Fibroblast of lung (primary cell): ENCODE measurements around the gene CD40LG. TPM values are rescaled to one million over a fixed set of nuclear protein-coding genes. Genes with fewer than 3 reads are reported as not detected.

ENCODE experiments used
- DNase-seq, 2 donors: peaks; one replicate each; pipeline versions ENCODE4 v3.0.0 to v3.0.0-alpha.2; 2010; ENCODE audit warnings: low read depth in 2 of 2
- H2AFZ ChIP-seq: 2 replicates; pipeline ENCODE4 v1.5.1; 2012; ENCODE audit warnings: low read length, control low read depth, inconsistent platforms
- H3K27ac ChIP-seq: 2 replicates; pipeline ENCODE4 v1.5.1; 2011; ENCODE audit warnings: low read length, control low read depth; ENCODE audit not compliant: insufficient read depth
- H3K27me3 ChIP-seq: 2 replicates; pipeline ENCODE4 v1.5.1; 2011; ENCODE audit warnings: mild to moderate bottlenecking, low read length; ENCODE audit not compliant: control insufficient read depth, insufficient read depth
- H3K36me3 ChIP-seq: 2 replicates; pipeline ENCODE4 v1.5.1; 2011; ENCODE audit warnings: low read length; ENCODE audit not compliant: control insufficient read depth, insufficient read depth
- H3K4me1 ChIP-seq: 2 replicates; pipeline ENCODE4 v1.5.1; 2011; ENCODE audit warnings: low read length; ENCODE audit not compliant: control insufficient read depth, insufficient read depth; ENCODE audit errors: extremely low read depth
- H3K4me2 ChIP-seq: 2 replicates; pipeline ENCODE4 v1.5.1; 2011; ENCODE audit warnings: low read length, control low read depth; ENCODE audit not compliant: insufficient read depth; ENCODE audit errors: extremely low read depth
- H3K4me3 ChIP-seq, 4 experiments: fragments of 200-600 bp in 1 of 4; sonication (generic) in 1 of 4; replicated peaks in 1 of 4; 2 replicates each; pipeline ENCODE4 v1.5.1; 2011 to 2016; ENCODE audit warnings: low read length in 4 of 4, low read depth in 3 of 4, mild to moderate bottlenecking in 3 of 4, control low read depth in 2 of 4, inconsistent platforms in 1 of 4, mixed read lengths in 1 of 4; ENCODE audit not compliant: insufficient read depth in 1 of 4; ENCODE audit errors: control extremely low read depth in 1 of 4
- H3K79me2 ChIP-seq: 2 replicates; pipeline ENCODE4 v1.5.1; 2012; ENCODE audit warnings: mild to moderate bottlenecking, low read length, inconsistent platforms; ENCODE audit not compliant: control insufficient read depth, insufficient read depth
- H3K9ac ChIP-seq: 2 replicates; pipeline ENCODE4 v1.5.1; 2011; ENCODE audit warnings: mild to moderate bottlenecking, low read length, control low read depth; ENCODE audit not compliant: insufficient read depth
- H3K9me3 ChIP-seq: 2 replicates; pipeline ENCODE4 v1.5.1; 2012; ENCODE audit warnings: low read depth, low read length; ENCODE audit not compliant: control insufficient read depth, insufficient read depth
- H4K20me1 ChIP-seq: 2 replicates; pipeline ENCODE4 v1.5.1; 2011; ENCODE audit warnings: low read length; ENCODE audit not compliant: control insufficient read depth, insufficient read depth; ENCODE audit errors: extremely low read depth
- CTCF ChIP-seq, 2 donors: IDR thresholded peaks in 1 of 2; conservative IDR thresholded peaks in 1 of 2; 1 replicate in 1 of 2; 2 replicates in 1 of 2; pipeline ENCODE4 v1.5.1; 2011 to 2012; ENCODE audit warnings: low read length in 2 of 2, control low read depth in 1 of 2, inconsistent platforms in 1 of 2, low read depth in 1 of 2, mild to moderate bottlenecking in 1 of 2
- EZH2 ChIP-seq: IDR thresholded peaks from 2 replicates; pipeline ENCODE4 v1.5.1; 2012; ENCODE audit warnings: low read length, control low read depth, mild to moderate bottlenecking; ENCODE audit errors: missing control alignments
- polyA plus RNA-seq, 2 donors: library from polyadenylated mRNA; depleted of rRNA in 1 of 2; stranded (reverse) in 1 of 2; unstranded in 1 of 2; fragments of >200 nt; gene quantifications; 2 replicates each; pipeline ENCODE4 v1.2.1, GENCODE V29; 2011 to 2012; ENCODE audit warnings: missing spikeins in 1 of 2
- total RNA-seq: library from RNA; depleted of rRNA; stranded (reverse); fragments of >200 nt; gene quantifications from 2 replicates; pipeline ENCODE4 v1.2.1, GENCODE V29; 2014

The CD40LG gene
- total and polyA plus RNA-seq, 2 donors (not counting 1 experiment from before 2014, with no cell fraction given), result not detected

DNA sequence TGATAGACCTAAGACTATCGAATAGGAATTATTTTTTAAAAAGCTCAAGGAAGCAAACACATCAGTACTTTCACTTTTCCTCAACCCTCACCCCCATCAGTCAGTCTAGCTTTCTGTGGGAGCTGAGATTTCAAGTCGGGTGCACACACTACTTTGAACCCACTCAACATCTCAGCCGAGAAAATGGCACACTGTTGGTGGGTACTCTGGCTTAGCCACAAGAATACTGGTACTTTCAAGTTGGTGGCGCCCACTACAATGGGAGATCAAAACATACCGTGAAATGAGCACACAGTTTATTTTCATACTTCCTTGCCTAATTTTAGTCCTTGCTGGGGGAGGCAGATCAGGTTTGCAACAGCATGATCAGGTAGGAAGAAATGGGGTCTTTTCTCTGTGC lies 10.2 kb downstream of the CD40LG start:
- Histone ChIP-seq H3K9ac (no peak overlapping the region), H3K4me3 (no peak overlapping the region), H3K9me3 (no peaks in the 10 kb centered on the region), H3K4me2 (no peak overlapping the region), H3K4me1 (no peaks in the 10 kb centered on the region), H3K79me2 (no peaks in the 10 kb centered on the region), H2AFZ (no peak overlapping the region), H3K27me3 (no peaks in the 10 kb centered on the region), H3K36me3 (no peaks in the 10 kb centered on the region), H3K27ac (no peak overlapping the region), H4K20me1 (no peaks in the 10 kb centered on the region)
- no peak for TF ChIP-seq CTCF (conservative IDR thresholded peaks at IDR 0.05 in 1 of 2, IDR thresholded peaks at IDR 0.05 in 1 of 2; ENCODE audit: low read depth in 1 of 2, low read length in 2 of 2)
- no peak for TF ChIP-seq EZH2
- DNase-seq, result no peak

DNA sequence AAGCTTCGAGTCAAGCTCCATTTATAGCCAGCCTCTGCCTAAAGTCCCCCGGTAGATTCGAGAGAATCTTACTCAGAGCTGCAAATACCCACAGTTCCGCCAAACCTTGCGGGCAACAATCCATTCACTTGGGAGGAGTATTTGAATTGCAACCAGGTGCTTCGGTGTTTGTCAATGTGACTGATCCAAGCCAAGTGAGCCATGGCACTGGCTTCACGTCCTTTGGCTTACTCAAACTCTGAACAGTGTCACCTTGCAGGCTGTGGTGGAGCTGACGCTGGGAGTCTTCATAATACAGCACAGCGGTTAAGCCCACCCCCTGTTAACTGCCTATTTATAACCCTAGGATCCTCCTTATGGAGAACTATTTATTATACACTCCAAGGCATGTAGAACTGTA lies 11.2 kb downstream of the CD40LG start:
- H3K27me3 ChIP-seq, result no peaks in the 10 kb centered on the region
- no peak overlapping the region for H3K4me3 ChIP-seq
- no peaks in the 10 kb centered on the region for H4K20me1 ChIP-seq
- no peaks in the 10 kb centered on the region for H3K9me3 ChIP-seq
- no peaks in the 10 kb centered on the region for H3K36me3 ChIP-seq
- no peaks in the 10 kb centered on the region for H3K79me2 ChIP-seq
- DNase-seq, result no peak
- no peak overlapping the region for H3K27ac ChIP-seq
- no peaks in the 10 kb centered on the region for H3K4me1 ChIP-seq
- H2AFZ ChIP-seq, result no peak overlapping the region
- H3K9ac ChIP-seq, result no peak overlapping the region
- H3K4me2 ChIP-seq, result no peak overlapping the region
- TF ChIP-seq EZH2, result no peak
- no peak for TF ChIP-seq CTCF (conservative IDR thresholded peaks at IDR 0.05 in 1 of 2, IDR thresholded peaks at IDR 0.05 in 1 of 2; ENCODE audit: low read depth in 1 of 2, low read length in 2 of 2)

- Histone ChIP-seq H3K9ac (no peak overlapping the region), H3K36me3 (no peaks in the 10 kb centered on the region), H3K4me2 (no peak overlapping the region), H3K9me3 (no peaks in the 10 kb centered on the region), H3K27me3 (no peaks in the 10 kb centered on the region), H3K4me3 (no peak overlapping the region), H4K20me1 (no peaks in the 10 kb centered on the region), H3K79me2 (no peaks in the 10 kb centered on the region), H3K4me1 (no peaks in the 10 kb centered on the region), H3K27ac (no peak overlapping the region), H2AFZ (no peak overlapping the region)
- TF ChIP-seq CTCF (conservative IDR thresholded peaks at IDR 0.05 in 1 of 2, IDR thresholded peaks at IDR 0.05 in 1 of 2; ENCODE audit: low read depth in 1 of 2, low read length in 2 of 2) (no peak), EZH2 (no peak)
- no peak for DNase-seq
These were observed 12.9 kb downstream of the CD40LG start for GRCh38 chrX:136660896-136661295.
